Femur (tissue), 1 donor: ENCODE data around the gene TMEM219.
A peak's percentile ranks its signal among the peaks of the same experiment; 100 is the strongest.

Source experiments
- DNase-seq: peaks from one replicate; pipeline ENCODE4 v3.0.0-alpha.2; 2017

Gene TMEM219

DNA sequence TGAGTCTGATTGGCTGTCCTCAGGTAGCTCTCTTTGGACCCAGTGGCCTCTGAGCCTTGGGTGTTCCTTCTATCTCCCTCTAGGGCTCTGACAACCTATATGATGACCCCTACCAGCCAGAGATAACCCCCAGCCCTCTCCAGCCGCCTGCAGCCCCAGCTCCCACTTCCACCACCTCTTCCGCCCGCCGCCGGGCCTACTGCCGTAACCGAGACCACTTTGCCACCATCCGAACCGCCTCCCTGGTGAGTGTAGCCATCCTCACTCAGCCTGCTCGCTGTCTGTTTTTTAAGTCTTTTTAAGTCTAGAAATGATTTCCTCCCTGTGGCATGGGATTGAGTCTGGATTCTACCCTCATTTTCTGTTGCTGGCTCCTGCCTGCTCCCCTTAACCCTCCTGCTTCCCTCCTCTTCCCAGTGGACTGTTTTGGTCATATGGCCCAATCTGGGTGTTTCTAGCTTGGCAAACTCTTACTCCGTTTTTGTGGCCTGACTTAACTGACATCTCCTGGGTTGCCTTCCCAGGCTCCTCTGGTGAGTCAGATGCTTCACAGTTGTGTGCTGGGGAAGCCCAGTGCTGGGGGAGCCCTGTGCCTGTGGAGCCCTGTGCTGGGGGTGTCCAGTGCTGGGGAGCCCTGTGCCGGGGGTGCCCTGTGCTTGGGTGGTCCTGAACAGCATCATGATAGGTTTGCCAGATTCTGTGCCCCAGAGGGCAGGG lies 21.7 kb downstream of the TMEM219 start:
- no peak for DNase-seq

GRCh38 chr16:29984137-29984763 lies 22.4 kb downstream of the TMEM219 start:
- no peak for DNase-seq

DNA sequence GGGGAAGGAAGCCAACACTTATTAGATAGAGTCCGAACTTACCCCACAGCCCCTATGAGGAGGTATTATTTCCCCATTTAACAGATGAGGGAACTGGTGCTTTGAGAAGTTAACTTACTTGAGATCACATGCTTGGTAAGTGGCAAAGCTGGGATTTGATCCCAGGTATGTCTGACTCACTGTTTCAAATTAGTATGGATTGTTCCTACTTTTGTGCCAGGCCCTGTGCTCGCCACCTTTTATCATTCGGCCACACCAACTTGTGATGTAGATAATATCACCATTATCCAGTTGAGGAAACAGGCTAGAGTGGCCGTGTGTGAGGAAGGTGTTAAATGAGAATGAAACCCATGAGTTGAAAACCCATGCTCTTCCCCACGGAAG lies 22.9 kb downstream of the TMEM219 start:
- no peak for DNase-seq

DNA sequence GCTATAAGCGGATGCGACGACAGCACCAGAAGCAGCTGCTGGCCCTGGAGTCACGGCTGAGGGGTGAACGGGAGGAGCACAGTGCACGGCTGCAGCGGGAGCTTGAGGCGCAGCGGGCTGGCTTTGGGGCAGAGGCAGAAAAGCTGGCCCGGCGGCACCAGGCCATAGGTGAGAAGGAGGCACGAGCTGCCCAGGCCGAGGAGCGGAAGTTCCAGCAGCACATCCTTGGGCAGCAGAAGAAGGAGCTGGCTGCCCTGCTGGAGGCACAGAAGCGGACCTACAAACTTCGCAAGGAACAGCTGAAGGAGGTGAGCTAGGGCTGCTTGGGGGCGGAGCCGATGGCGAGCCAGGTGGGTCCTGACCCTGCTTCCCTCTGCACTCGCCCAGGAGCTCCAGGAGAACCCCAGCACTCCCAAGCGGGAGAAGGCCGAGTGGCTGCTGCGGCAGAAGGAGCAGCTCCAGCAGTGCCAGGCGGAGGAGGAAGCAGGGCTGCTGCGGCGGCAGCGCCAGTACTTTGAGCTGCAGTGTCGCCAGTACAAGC lies 23.5 kb downstream of the TMEM219 start:
- no peak for DNase-seq

GRCh38 chr16:29986231-29986630 lies 24.4 kb downstream of the TMEM219 start:
- no peak for DNase-seq

GRCh38 chr16:29986931-29987330 lies 25.1 kb downstream of the TMEM219 start:
- no peak for DNase-seq

GRCh38 chr16:29987371-29988085 lies 25.6 kb downstream of the TMEM219 start:
- no peak for DNase-seq

DNA sequence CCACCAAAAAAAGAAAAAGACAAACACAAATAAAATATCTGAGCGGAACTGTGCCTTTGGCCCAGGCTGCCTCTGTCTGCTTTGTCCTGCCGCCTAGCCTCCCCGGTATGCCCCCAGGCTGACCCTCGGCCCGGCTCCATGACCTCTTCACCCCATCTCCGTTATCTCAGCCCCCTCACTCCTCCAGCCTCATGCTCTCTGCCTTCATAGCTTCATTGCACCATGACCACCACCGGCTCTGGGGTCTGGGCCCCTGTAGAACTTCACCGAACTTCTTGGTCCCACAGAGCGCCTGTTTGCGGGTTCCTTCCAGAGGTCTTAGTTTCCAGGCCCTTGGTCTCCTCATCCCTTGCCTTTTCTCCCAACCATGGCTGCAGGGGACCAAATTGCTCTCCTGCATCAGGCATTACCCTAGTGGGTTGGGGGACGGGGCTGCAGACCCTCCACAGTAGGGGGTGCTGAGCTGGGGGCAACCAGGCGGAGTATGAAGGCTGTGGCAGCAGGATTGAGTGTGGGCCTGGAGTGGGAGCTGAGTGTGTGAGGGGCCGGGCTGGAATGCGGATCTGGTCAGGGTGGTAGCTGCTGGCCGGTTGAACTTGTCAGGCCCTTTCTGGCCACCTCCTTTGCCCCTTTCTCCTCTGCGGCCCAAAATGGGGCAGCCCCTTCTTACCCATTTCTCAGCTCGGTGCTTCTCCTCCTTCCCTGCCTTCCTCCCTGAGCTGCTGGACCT lies 26.6 kb downstream of the TMEM219 start:
- no peak for DNase-seq

DNA sequence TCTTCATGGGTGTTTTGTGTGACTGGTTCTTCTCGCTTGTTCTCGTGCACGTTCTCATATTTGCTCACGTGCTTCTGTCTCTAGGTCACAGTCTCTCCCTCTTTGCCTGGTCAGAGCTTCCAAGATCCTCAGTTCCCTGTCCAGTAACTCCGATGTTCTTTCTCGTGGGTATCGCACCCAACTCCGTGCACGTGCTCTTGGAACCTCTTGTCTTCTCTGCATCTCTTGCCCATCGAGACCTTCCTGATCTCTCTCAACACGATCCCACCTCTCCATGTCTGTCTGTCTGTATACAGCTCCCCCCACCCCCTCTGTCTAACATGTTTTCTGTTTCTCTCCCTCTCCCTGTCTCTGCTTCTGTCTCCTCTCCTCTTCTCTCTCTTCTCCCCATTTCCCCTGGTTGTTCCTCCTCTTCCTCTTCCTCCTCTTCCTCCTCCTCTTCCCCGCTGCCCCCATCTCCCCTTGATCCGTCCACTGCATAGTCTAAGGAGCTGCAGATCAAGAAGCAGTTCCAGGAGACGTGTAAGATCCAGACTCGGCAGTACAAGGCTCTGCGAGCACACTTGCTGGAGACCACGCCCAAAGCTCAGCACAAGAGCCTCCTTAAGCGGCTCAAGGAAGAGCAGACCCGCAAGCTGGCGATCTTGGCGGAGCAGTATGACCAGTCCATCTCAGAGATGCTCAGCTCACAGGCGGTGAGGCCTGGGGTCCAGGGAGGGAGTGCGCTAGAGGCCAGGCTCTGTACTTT lies 27.4 kb downstream of the TMEM219 start:
- DNase-seq = no peak

DNA sequence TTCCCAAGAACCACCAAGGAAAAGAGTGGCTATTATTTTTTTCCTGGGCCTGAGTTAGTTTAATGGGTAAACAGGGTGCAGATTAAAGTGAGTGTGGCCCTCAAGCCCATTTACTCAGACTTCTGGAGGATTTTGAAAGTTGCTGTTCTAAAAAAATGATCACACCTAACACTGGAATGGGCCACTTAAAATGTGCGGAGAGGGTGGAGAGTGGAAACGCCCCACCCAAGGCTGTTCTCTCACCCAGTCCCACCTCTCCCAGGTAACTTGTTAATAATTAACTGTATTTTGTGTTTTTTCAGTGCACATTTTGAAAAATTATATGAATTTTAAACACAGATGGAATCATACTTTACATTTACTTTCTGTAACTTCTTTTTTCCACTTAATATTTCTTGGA lies 28.2 kb downstream of the TMEM219 start:
- DNase-seq = no peak

- no peak for DNase-seq
Observed at GRCh38 chr16:29990883-29991570, 29.1 kb downstream of the TMEM219 start.

- DNase-seq = no peak
Observed at GRCh38 chr16:29991571-29991904, 29.7 kb downstream of the TMEM219 start.

DNA sequence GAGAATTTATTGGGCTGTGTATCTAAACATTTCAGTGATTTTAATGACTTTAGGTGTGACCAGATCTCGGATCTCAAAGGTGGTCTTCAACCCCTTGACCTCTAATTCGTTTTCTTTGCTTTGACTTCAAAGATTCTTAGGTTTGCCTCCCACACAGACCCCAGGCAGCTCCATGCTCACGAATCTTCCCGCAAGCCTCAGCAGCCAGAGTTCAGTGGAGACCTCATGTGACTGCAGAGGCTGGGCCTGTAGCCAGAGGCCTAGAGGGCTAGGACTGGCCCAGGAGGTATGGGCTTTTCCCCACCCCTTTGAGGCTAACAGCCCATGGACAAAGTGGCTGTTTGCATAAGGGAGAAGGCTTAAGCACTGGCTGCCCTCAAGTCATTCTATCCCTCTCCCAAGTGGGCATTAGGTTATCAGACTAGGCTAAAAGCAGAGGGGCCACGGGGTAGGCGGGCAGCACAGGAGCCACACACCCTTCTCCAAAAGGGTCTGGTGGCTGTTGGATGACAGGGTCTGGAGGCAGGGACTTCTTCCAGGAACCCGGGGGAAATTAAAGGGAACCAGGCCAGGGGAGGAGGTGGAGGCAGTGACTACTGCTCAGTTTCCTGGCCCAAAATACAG lies 30.6 kb downstream of the TMEM219 start:
- no peak for DNase-seq

- no peak for DNase-seq
Observed at GRCh38 chr16:29993191-29993902, 31.5 kb downstream of the TMEM219 start.

DNA sequence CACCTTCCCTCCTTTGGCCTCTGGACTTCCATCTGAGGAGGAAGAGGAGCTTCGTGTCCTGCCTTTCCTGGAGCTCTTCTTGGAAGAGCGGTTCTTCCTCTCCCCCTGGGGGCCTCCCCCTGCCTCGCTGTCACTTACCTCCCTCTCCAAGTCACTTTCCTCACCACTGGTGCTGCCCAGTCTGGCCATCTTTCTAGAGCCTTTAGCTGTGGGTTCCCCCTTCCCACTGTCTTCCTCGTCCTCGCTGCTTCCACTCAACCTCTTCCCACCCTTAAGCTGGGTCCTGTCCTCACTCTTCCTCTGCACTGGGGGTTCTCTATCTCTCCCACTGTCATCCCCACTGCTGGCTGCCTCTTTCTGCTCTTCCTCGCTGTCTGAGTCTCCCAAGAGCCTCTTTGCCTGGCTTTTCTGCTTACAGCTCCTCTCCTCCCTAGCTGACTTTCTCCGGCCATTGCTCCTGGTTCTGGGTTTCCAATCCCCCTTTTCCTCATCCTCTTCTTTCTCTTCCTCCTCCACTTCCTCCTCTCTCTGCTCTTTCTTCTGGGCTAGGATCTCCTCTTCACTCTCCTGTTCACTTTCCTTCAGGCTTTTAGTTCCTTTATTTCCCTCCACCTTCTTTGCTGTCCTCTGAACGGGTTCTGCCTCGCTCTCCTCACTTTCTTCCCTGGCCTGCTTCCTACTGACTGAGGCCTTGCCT lies 32.2 kb downstream of the TMEM219 start:
- no peak for DNase-seq

DNA sequence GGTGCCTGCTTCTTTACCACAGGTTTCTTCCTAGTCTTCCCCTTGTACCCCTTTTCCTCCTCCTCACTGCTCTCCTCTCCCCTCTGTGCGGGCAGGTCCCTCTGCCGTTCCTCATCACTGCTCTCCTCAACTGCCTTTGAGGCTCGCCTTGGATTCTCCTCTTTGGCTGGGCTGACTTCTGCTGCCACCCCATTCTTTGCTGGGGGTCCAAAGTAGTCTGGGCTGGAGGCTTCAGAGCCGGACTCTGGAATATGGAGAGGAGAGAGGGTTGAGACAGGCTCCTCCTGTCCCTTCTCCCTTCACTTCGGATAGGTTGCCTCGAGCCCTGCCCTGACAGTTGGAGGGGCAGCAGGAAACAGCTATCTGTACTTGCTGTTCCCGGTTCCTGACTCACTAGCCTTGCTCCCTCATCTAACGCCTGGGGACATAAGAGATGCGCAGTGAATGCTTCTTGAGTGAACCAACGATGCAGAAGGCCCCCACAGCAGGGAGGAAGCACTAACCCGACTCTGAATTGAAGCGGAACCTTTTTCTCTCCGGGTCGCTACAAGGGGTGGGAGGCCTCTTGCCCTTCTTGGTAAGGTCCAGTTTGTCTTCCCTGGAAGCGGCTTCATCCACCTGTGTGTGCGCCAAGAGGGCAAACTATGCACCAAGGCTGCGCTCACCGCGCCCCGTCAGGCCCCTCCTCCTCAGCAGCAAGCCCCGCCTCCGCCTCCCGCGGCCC lies 32.9 kb downstream of the TMEM219 start:
- DNase-seq = no peak

DNA sequence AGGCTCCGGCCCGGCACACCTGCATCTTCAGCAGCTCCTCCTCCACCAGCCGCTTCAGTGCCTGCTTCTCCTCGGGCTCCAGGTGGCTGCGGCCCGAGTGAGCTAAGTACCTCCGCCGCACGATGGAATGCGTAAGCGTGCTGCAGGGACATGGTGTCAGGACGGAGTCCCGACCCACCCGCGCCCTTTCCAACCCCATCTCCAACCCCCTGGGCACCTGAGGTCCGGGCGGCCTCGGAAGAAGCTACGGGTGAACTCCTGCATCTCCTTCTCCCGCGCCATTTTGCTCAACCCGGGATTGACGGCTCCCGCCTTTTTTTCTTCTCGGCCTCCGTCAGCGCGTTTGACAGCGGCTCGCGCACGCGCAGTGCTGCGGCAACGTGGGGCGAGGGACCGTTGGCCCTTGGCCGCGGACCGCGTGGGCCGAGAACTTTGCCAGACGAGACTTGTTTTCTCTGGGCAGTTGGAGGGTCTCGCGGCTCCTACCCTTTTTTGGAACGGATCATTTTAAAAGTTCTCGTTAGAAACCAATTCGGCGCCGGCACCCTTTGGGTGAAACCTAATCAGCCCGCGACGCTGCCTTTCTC lies 33.5 kb downstream of the TMEM219 start, which contains the start of gene HIRIP3:
Gene HIRIP3, minus strand, starts transcription at position 294 of the 587 bp plus-strand sequence. Its CDS starts 12 bp downstream, at position 282.
- peak; percentile 93 for DNase-seq

DNA sequence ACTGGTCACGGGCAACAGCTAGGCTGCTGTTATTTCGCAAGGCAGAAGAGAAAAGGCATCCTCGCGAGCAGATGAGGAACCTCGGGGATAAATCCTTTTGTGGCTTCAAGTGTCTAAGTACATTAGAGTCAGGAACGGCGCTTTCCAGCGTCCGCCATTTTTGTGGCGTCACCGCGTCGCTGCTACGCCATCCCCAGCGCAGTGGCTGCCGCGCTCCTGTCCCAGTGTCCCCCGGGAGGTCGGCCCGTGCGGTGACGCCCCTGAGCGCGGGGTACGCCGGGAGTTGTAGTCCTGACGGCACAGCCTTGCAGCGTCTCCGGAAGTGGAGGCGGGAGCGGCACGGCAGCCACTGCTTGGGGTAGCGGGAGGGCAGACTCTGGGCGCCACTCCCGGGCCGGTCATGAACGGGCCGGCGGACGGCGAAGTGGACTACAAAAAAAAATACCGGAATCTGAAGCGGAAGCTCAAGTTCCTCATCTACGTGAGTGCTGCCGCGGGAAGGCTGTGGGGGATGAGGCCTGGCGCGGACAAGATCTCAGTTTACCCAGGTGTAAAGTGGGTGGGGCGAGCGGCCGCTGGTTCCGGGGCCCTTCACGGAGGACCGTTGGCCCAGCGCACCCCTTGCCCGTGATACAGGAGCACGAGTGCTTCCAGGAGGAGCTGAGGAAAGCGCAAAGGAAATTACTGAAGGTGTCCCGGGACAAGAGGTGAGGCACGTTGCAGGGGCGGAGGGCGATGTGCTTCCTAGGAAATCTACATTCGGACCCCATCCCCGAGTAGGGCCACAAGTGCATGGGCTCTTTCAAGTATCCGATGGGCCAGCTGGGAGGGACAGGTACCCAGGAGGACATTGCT lies 34.3 kb downstream of the TMEM219 start, which contains the start of gene INO80E:
Gene INO80E, plus strand, starts transcription at position 331 of the 855 bp plus-strand sequence. Its CDS starts 70 bp downstream, at position 401.
- peak; percentile 99 for DNase-seq
